ENCODE results near the gene UPF1.
A peak's percentile ranks its signal among the peaks of the same experiment; 100 is the strongest.

Gene UPF1

DNA sequence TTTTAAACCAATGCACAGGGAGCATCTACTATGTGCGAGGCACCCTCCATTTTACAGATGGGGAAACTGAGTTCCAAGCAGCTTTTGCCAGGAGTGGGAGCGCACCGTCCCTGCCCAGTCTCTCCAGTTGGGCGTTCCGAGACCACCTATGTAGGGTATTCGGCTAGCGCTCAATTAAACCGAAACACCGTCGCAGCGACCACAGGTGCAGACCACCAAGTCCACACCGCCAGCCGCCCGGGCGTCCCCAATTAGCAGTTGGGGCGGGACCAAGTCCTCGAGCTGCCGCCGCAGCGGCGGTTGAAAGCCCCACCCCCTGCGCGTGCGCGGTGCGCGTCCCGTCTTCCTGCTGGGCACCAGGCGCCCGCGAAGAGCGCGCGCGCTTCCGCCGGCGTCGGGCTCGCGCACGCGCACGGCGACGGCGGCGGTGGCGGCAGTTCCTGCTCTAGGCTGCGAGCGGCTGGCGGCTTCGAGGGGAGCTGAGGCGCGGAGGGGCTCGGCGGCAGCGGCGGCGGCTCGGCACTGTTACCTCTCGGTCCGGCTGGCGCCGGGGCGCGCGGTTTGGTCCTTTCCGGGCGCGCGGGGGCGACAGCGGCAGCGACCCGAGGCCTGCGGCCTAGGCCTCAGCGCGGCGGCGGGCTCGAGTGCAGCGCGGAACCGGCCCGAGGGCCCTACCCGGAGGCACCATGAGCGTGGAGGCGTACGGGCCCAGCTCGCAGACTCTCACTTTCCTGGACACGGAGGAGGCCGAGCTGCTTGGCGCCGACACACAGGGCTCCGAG is at the start of gene UPF1:
Gene UPF1, plus strand, starts transcription at position 436 of the 782 bp plus-strand sequence. Its CDS starts 251 bp downstream, at position 687.
- Histone ChIP-seq H3K9me3 (ENCODE audit: control insufficient read depth, insufficient read depth, low read depth, low read length) (no peaks in the 10 kb centered on the region), H3K4me1 (ENCODE audit: control insufficient read depth, insufficient read depth, low read length) (no peaks in the 10 kb centered on the region), H3K27ac (ENCODE audit: extremely low read depth, low read depth, low read length) (peak within 1 kb of the TSS; percentile 93), H3K4me3 (ENCODE audit: low read depth, low read length) (peak within 1 kb of the TSS; percentile 87), H3K36me3 (ENCODE audit: control insufficient read depth in 2 of 2, insufficient read depth in 1 of 2, low read length in 2 of 2) (peaks cover 3 to 35% of the 10 kb centered on the region in 2 experiments; a peak in 2 of 3 replicates)
- POLR2A ChIA-PET: interaction anchor here (0.5 to 3.5 kb wide), 10 partner anchors 8 to 413 kb away, joined by 3 to 23 read pairs (median 4); partner anchors contain the start of genes CRLF1, ELL, REX1BD and SSBP4
- CTCF ChIA-PET: interaction anchor here (0.6 to 7.7 kb wide), 6 partner anchors 10 to 241 kb away, joined by 3 to 69 read pairs (median 3); no protein-coding TSS in a partner anchor
- TF ChIP-seq SCRT2 (tag by site-specific recombination; IDR thresholded peaks at IDR 0.05): no peak
- peak; percentile 50 for TF ChIP-seq KLF8 (tag by site-specific recombination; IDR thresholded peaks at IDR 0.05)
- TF ChIP-seq ZNF169 (tag by site-specific recombination; IDR thresholded peaks at IDR 0.05): no peak
- TF ChIP-seq, protein P1, sequence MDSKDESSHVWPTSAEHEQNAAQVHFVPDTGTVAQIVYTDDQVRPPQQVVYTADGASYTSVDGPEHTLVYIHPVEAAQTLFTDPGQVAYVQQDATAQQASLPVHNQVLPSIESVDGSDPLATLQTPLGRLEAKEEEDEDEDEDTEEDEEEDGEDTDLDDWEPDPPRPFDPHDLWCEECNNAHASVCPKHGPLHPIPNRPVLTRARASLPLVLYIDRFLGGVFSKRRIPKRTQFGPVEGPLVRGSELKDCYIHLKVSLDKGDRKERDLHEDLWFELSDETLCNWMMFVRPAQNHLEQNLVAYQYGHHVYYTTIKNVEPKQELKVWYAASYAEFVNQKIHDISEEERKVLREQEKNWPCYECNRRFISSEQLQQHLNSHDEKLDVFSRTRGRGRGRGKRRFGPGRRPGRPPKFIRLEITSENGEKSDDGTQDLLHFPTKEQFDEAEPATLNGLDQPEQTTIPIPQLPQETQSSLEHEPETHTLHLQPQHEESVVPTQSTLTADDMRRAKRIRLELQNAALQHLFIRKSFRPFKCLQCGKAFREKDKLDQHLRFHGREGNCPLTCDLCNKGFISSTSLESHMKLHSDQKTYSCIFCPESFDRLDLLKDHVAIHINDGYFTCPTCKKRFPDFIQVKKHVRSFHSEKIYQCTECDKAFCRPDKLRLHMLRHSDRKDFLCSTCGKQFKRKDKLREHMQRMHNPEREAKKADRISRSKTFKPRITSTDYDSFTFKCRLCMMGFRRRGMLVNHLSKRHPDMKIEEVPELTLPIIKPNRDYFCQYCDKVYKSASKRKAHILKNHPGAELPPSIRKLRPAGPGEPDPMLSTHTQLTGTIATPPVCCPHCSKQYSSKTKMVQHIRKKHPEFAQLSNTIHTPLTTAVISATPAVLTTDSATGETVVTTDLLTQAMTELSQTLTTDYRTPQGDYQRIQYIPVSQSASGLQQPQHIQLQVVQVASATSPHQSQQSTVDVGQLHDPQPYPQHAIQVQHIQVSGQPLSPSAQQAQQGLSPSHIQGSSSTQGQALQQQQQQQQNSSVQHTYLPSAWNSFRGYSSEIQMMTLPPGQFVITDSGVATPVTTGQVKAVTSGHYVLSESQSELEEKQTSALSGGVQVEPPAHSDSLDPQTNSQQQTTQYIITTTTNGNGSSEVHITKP (tag by site-specific recombination; IDR thresholded peaks at IDR 0.05): peak; percentile 66
- no peak for TF ChIP-seq KLF16 (tag by site-specific recombination; IDR thresholded peaks at IDR 0.05)
- peak; percentile 74; the same call in 1 of the 2 replicates for TF ChIP-seq ZNF660 (tag by site-specific recombination; IDR thresholded peaks at IDR 0.05)
- no peak for TF ChIP-seq ZNF157 (tag by site-specific recombination; IDR thresholded peaks at IDR 0.05)
- TF ChIP-seq KLF9 (tag by site-specific recombination; IDR thresholded peaks at IDR 0.05; ENCODE audit: low read depth): 0 out of 2 replicates have a peak, but pooled peaks have one; percentile 44
- peak; percentile 15 for TF ChIP-seq ZSCAN30 (tag by site-specific recombination; IDR thresholded peaks at IDR 0.05)
- TF ChIP-seq ZNF600 (tag by site-specific recombination; IDR thresholded peaks at IDR 0.05): peak; percentile 59
- TF ChIP-seq SP3 (tag by site-specific recombination; IDR thresholded peaks at IDR 0.05): peak; percentile 28; the same call in 1 of the 2 replicates
- TF ChIP-seq, protein P2, sequence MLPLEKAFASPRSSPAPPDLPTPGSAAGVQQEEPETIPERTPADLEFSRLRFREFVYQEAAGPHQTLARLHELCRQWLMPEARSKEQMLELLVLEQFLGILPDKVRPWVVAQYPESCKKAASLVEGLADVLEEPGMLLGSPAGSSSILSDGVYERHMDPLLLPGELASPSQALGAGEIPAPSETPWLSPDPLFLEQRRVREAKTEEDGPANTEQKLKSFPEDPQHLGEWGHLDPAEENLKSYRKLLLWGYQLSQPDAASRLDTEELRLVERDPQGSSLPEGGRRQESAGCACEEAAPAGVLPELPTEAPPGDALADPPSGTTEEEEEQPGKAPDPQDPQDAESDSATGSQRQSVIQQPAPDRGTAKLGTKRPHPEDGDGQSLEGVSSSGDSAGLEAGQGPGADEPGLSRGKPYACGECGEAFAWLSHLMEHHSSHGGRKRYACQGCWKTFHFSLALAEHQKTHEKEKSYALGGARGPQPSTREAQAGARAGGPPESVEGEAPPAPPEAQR (tag by site-specific recombination; IDR thresholded peaks at IDR 0.05): no peak
- TF ChIP-seq ZNF324 (tag by site-specific recombination; IDR thresholded peaks at IDR 0.05): no peak
- TF ChIP-seq ZNF37A (tag by site-specific recombination; IDR thresholded peaks at IDR 0.05): 0 out of 2 replicates have a peak, but pooled peaks have one; percentile 26
- TF ChIP-seq SP2 (tag by site-specific recombination; IDR thresholded peaks at IDR 0.05): no peak; the same call in 1 of the 2 replicates
- no peak for TF ChIP-seq ZNF610 (tag by site-specific recombination; IDR thresholded peaks at IDR 0.05; ENCODE audit: borderline replicate concordance)
- TF ChIP-seq, protein P3, sequence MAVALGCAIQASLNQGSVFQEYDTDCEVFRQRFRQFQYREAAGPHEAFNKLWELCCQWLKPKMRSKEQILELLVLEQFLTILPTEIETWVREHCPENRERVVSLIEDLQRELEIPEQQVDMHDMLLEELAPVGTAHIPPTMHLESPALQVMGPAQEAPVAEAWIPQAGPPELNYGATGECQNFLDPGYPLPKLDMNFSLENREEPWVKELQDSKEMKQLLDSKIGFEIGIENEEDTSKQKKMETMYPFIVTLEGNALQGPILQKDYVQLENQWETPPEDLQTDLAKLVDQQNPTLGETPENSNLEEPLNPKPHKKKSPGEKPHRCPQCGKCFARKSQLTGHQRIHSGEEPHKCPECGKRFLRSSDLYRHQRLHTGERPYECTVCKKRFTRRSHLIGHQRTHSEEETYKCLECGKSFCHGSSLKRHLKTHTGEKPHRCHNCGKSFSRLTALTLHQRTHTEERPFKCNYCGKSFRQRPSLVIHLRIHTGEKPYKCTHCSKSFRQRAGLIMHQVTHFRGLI (tag by site-specific recombination; IDR thresholded peaks at IDR 0.05): 0 out of 2 replicates have a peak, but pooled peaks have one; percentile 42
- TF ChIP-seq ZNF335 (tag by site-specific recombination; conservative IDR thresholded peaks at IDR 0.05): peak; percentile 39; the same call in 1 of the 2 replicates
- TF ChIP-seq, protein P4, sequence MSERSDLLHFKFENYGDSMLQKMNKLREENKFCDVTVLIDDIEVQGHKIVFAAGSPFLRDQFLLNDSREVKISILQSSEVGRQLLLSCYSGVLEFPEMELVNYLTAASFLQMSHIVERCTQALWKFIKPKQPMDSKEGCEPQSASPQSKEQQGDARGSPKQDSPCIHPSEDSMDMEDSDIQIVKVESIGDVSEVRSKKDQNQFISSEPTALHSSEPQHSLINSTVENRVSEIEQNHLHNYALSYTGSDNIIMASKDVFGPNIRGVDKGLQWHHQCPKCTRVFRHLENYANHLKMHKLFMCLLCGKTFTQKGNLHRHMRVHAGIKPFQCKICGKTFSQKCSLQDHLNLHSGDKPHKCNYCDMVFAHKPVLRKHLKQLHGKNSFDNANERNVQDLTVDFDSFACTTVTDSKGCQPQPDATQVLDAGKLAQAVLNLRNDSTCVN (tag by site-specific recombination; optimal IDR thresholded peaks at IDR 0.05): peak; percentile 61
- TF ChIP-seq, protein P5, sequence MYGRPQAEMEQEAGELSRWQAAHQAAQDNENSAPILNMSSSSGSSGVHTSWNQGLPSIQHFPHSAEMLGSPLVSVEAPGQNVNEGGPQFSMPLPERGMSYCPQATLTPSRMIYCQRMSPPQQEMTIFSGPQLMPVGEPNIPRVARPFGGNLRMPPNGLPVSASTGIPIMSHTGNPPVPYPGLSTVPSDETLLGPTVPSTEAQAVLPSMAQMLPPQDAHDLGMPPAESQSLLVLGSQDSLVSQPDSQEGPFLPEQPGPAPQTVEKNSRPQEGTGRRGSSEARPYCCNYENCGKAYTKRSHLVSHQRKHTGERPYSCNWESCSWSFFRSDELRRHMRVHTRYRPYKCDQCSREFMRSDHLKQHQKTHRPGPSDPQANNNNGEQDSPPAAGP (tag by site-specific recombination; IDR thresholded peaks at IDR 0.05): 0 out of 2 replicates have a peak, but pooled peaks have one; percentile 36
- TF ChIP-seq ZNF274 (IDR thresholded peaks at IDR 0.05; ENCODE audit: low read length): no peak
- TF ChIP-seq ZNF274 (tag by site-specific recombination; IDR thresholded peaks at IDR 0.05; ENCODE audit: borderline replicate concordance): no peak

All from HEK293 (cell line).